H1 (cell line): Measurements from ENCODE around the gene PACS1. TPM values are rescaled to one million over a fixed set of nuclear protein-coding genes. Genes with fewer than 3 reads are reported as not detected.

Experiments
- CTCF ChIA-PET: fragments of 300-600 bp; sonication (Branson Sonifier 250); formaldehyde crosslinking; loops from one replicate; lab custom pipeline; 2021; ENCODE audit not compliant: partially characterized antibody; lab: Charles Lee
- POLR2A ChIA-PET: fragments of 300-600 bp; sonication (Branson Sonifier 250); formaldehyde crosslinking; loops from one replicate; lab custom pipeline; 2021; ENCODE audit warnings: inconsistent platforms; ENCODE audit not compliant: partially characterized antibody; lab: Charles Lee
- DNase-seq, 2 experiments: peaks; one replicate each; pipeline versions ENCODE4 v3.0.0 to v3.0.0-alpha.2; 2010 to 2022; ENCODE audit warnings: low spot score in 2 of 2, low read depth in 1 of 2, mixed read lengths in 1 of 2
- FAIRE-seq: peaks from 2 replicates; lab custom pipeline; 2011; peaks lifted over from hg19 to GRCh38; lab: Jason Lieb, UNC
- H2AFZ ChIP-seq: 2 replicates; pipeline ENCODE4 v1.8.1; 2012; ENCODE audit warnings: low read length, inconsistent platforms
- H2AK5ac ChIP-seq: 2 replicates; pipeline ENCODE4 v1.6.1; 2013; ENCODE audit warnings: low read depth, low read length
- H2BK120ac ChIP-seq: replicated peaks from 2 replicates; pipeline ENCODE3; 2013; ENCODE audit warnings: low read depth, low read length, inconsistent platforms
- H2BK12ac ChIP-seq: 2 replicates; pipeline ENCODE4 v1.6.1; 2013; ENCODE audit warnings: low read depth, low read length
- H2BK15ac ChIP-seq: 2 replicates; pipeline ENCODE4 v1.6.1; 2013; ENCODE audit warnings: low read length
- H2BK20ac ChIP-seq: 2 replicates; pipeline ENCODE4 v1.6.1; 2013; ENCODE audit warnings: low read length
- H2BK5ac ChIP-seq: 2 replicates; pipeline ENCODE4 v1.6.1; 2013; ENCODE audit warnings: low read depth, low read length
- H3K14ac ChIP-seq: 2 replicates; pipeline ENCODE4 v1.6.1; 2013; ENCODE audit warnings: inconsistent platforms; ENCODE audit not compliant: insufficient read length
- H3K18ac ChIP-seq: 2 replicates; pipeline ENCODE4 v1.6.1; 2013; ENCODE audit warnings: low read length; ENCODE audit errors: extremely low read depth
- H3K23ac ChIP-seq: 2 replicates; pipeline ENCODE4 v1.6.1; 2013; ENCODE audit warnings: inconsistent platforms; ENCODE audit not compliant: insufficient read length
- H3K23me2 ChIP-seq: 2 replicates; pipeline ENCODE4 v1.6.1; 2013; ENCODE audit warnings: low read depth, low read length
- H3K27ac ChIP-seq: 2 replicates; pipeline ENCODE4 v1.6.1; 2011; ENCODE audit warnings: low read depth, low read length, inconsistent platforms
- H3K27me3 ChIP-seq, 4 experiments: replicated peaks in 1 of 4; 1 replicate in 1 of 4; 2 replicates in 3 of 4; pipeline versions ENCODE4 v1.6.1 to v1.8.1; 2011 to 2013; ENCODE audit warnings: low read length in 3 of 4, mild to moderate bottlenecking in 3 of 4, inconsistent platforms in 2 of 4, mixed read lengths in 2 of 4, moderate library complexity in 1 of 4; ENCODE audit not compliant: control insufficient read depth in 3 of 4, insufficient read depth in 3 of 4; ENCODE audit errors: extremely low read depth in 1 of 4
- H3K36me3 ChIP-seq, 4 experiments: 2 replicates each; pipeline versions ENCODE4 v1.6.1 to v1.8.1; 2011 to 2013; ENCODE audit warnings: mild to moderate bottlenecking in 4 of 4, low read length in 3 of 4, moderate library complexity in 2 of 4, control low read depth in 1 of 4, inconsistent platforms in 1 of 4; ENCODE audit not compliant: insufficient read depth in 4 of 4, control insufficient read depth in 2 of 4
- H3K4ac ChIP-seq: replicated peaks from 2 replicates; pipeline ENCODE3; 2013; ENCODE audit warnings: low read length, low read depth, mixed read lengths, inconsistent platforms; ENCODE audit not compliant: insufficient read length
- H3K4me1 ChIP-seq, 4 experiments: replicated peaks in 1 of 4; 1 replicate in 1 of 4; 2 replicates in 3 of 4; pipeline versions ENCODE4 v1.6.1 to v1.8.1; 2011 to 2013; ENCODE audit warnings: low read length in 3 of 4, inconsistent platforms in 2 of 4, mixed read lengths in 1 of 4; ENCODE audit not compliant: insufficient read depth in 4 of 4, control insufficient read depth in 3 of 4
- H3K4me2 ChIP-seq, 2 experiments: 2 replicates each; pipeline versions ENCODE4 v1.6.1 to v1.8.1; 2011 to 2013; ENCODE audit warnings: low read depth in 2 of 2, low read length in 2 of 2, control low read depth in 1 of 2, inconsistent platforms in 1 of 2, mild to moderate bottlenecking in 1 of 2; ENCODE audit not compliant: insufficient read depth in 1 of 2
- H3K4me3 ChIP-seq, 4 experiments: fragments of 200-600, 300-600 bp in 1 of 4; sonication (generic), shearing (Covaris generic), sonication (Bioruptor Twin) in 1 of 4; 2 replicates each; pipeline versions ENCODE4 v1.5.1 to v1.8.1; 2011 to 2016; ENCODE audit warnings: low read length in 4 of 4, low read depth in 3 of 4, control low read depth in 2 of 4, inconsistent platforms in 2 of 4, mild to moderate bottlenecking in 2 of 4, mixed read lengths in 1 of 4, moderate library complexity in 1 of 4; ENCODE audit not compliant: insufficient read depth in 2 of 4; ENCODE audit errors: extremely low read depth in 1 of 4
- H3K56ac ChIP-seq: replicated peaks from 2 replicates; pipeline ENCODE3; 2013; ENCODE audit warnings: low read depth, mild to moderate bottlenecking, mixed read lengths, low read length, inconsistent platforms; ENCODE audit not compliant: insufficient read length
- H3K79me1 ChIP-seq: 2 replicates; pipeline ENCODE4 v1.6.1; 2013; ENCODE audit warnings: low read depth, low read length, control low read depth
- H3K79me2 ChIP-seq, 2 experiments: 2 replicates each; pipeline versions ENCODE4 v1.6.1 to v1.8.1; 2012 to 2013; ENCODE audit warnings: low read length in 2 of 2, mild to moderate bottlenecking in 2 of 2, inconsistent platforms in 1 of 2; ENCODE audit not compliant: insufficient read depth in 2 of 2, control insufficient read depth in 1 of 2
- H3K9ac ChIP-seq, 4 experiments: replicated peaks in 1 of 4; 1 replicate in 1 of 4; 2 replicates in 3 of 4; pipeline versions ENCODE4 v1.6.1 to v1.8.1; 2011 to 2013; ENCODE audit warnings: low read depth in 3 of 4, low read length in 3 of 4, control low read depth in 2 of 4, mild to moderate bottlenecking in 2 of 4, moderate library complexity in 2 of 4, inconsistent platforms in 1 of 4; ENCODE audit errors: extremely low read depth in 1 of 4
- H3K9me3 ChIP-seq, 2 experiments: 2 replicates each; pipeline versions ENCODE4 v1.6.1 to v1.8.1; 2012 to 2013; ENCODE audit warnings: mild to moderate bottlenecking in 2 of 2, moderate library complexity in 2 of 2, control low read depth in 1 of 2, inconsistent platforms in 1 of 2, low read depth in 1 of 2, low read length in 1 of 2, mixed read lengths in 1 of 2; ENCODE audit not compliant: insufficient read depth in 2 of 2
- H4K20me1 ChIP-seq, 2 experiments: replicated peaks in 1 of 2; 2 replicates each; pipeline versions ENCODE3 to v1.8.1; 2011 to 2013; ENCODE audit warnings: inconsistent platforms in 2 of 2, low read length in 2 of 2, mild to moderate bottlenecking in 1 of 2; ENCODE audit not compliant: insufficient read depth in 2 of 2, control insufficient read depth in 1 of 2
- H4K5ac ChIP-seq: 2 replicates; pipeline ENCODE4 v1.6.1; 2013; ENCODE audit warnings: low read length, low read depth, mixed read lengths, inconsistent platforms; ENCODE audit not compliant: insufficient read length
- H4K8ac ChIP-seq: 2 replicates; pipeline ENCODE4 v1.8.0; 2013; ENCODE audit warnings: mild to moderate bottlenecking, moderate library complexity, low read length, inconsistent platforms; ENCODE audit not compliant: insufficient read depth; ENCODE audit errors: extremely low read depth
- H4K91ac ChIP-seq: replicated peaks from 2 replicates; pipeline ENCODE3; 2013; ENCODE audit warnings: low read length, mixed read lengths, inconsistent platforms; ENCODE audit not compliant: insufficient read length
- BRCA1 ChIP-seq: IDR thresholded peaks from 2 replicates; pipeline ENCODE4 v1.6.1; 2012; ENCODE audit warnings: low read depth, low read length, improper control_type of control experiment
- JUND ChIP-seq: IDR thresholded peaks from 2 replicates; pipeline ENCODE4 v1.6.1; 2011; ENCODE audit warnings: mild to moderate bottlenecking, improper control_type of control experiment, low read length
- SP2 ChIP-seq: IDR thresholded peaks from 2 replicates; pipeline ENCODE4 v1.6.1; 2012; ENCODE audit warnings: mild to moderate bottlenecking, low read length, inconsistent platforms
- USF2 ChIP-seq: IDR thresholded peaks from 2 replicates; pipeline ENCODE4 v1.6.1; 2011; ENCODE audit warnings: low read length, improper control_type of control experiment
- WGBS, 2 experiments: shearing (Covaris generic) in 1 of 2; methylation state at CpG; one replicate each; pipeline versions ENCODE4 v1.1.6 to v1.1.7; 2013 to 2015; ENCODE audit warnings: low lambda C conversion rate in 2 of 2, mixed read lengths in 2 of 2, inconsistent platforms in 1 of 2, low coverage in 1 of 2, missing lambda C conversion rate in 1 of 2; ENCODE audit not compliant: insufficient replicate concordance in 2 of 2, insufficient coverage in 1 of 2, insufficient read length in 1 of 2; ENCODE audit errors: extremely low coverage in 1 of 2, missing lambda C conversion rate in 1 of 2; 5-methylcytosine and 5-hydroxymethylcytosine counted together
- polyA plus RNA-seq, 7 experiments: library from polyadenylated mRNA; depleted of rRNA in 3 of 7; stranded (reverse) in 5 of 7; unstranded in 2 of 7; fragments of >200 nt in 5 of 7; fragments of 200-250 nt in 2 of 7; gene quantifications; 1 replicate in 5 of 7; 2 replicates in 1 of 7; 4 replicates in 1 of 7; pipeline versions ENCODE4 v1.2.1 to v1.2.3, GENCODE V29; 2011 to 2013; ENCODE audit warnings: missing spikeins in 2 of 7, mixed read lengths in 2 of 7
- total RNA-seq: library from RNA; stranded (reverse); fragmentation: NEBNext Ultra II Directional; extraction: Animal tissue kit (Norgen Biotek cat#: 25700); gene quantifications from 2 replicates; pipeline ENCODE4 v1.2.1, GENCODE V29; 2021

Gene PACS1
- total and polyA plus RNA-seq, 2 of the 8 experiments (the other 6 are each of a cell fraction or from before 2014, with no cell fraction given) = 11.5 to 36.0 TPM

- H3K79me1 ChIP-seq = no peaks in the 10 kb centered on the region; the same call in 1 of the 2 replicates
- H3K18ac ChIP-seq = no peak overlapping the region
- H2BK120ac ChIP-seq = no peak overlapping the region
- no peak overlapping the region for H4K91ac ChIP-seq
- 92% methylated on average over 4 of the region's 4 CpGs; no CpG with 5 or more reads in 1 of the 2 experiments for WGBS, 2 experiments
- no peak overlapping the region for H4K5ac ChIP-seq
- H3K56ac ChIP-seq = peak overlapping the region; percentile 27
- peaks cover 0 to 5% (median 3%) of the 10 kb centered on the region in 4 experiments; a peak in 5 of 7 replicates for H3K4me1 ChIP-seq
- H3K36me3 ChIP-seq = peaks cover 14 to 27% (median 20%) of the 10 kb centered on the region in 4 experiments; a peak in 7 of 8 replicates
- TF ChIP-seq USF2 (no peak), SP2 (no peak), BRCA1 (no peak), JUND (no peak)
- H3K14ac ChIP-seq = no peak overlapping the region
- DNase-seq (no peak), FAIRE-seq (no peak)
- no peak overlapping the region for H3K4me3 ChIP-seq
- H4K8ac ChIP-seq = no peak overlapping the region
- H2AFZ ChIP-seq = no peak overlapping the region
- H3K27me3 ChIP-seq = no peaks in the 10 kb centered on the region
- H3K4ac ChIP-seq = no peak overlapping the region
- H3K4me2 ChIP-seq = no peak overlapping the region
- no peak overlapping the region for H3K23ac ChIP-seq
- no peak overlapping the region for H3K9ac ChIP-seq
- ChIA-PET CTCF (interaction anchor here (1.0 to 2.8 kb wide), 11 partner anchors 9 to 49 kb away, joined by 3 to 7 read pairs (median 4); no protein-coding TSS in a partner anchor), POLR2A (interaction anchor here (0.6 to 2.5 kb wide), 4 partner anchors 22 to 1488 kb away, joined by 3 to 6 read pairs (median 3); no protein-coding TSS in a partner anchor)
- no peak overlapping the region for H2AK5ac ChIP-seq
- no peak overlapping the region for H2BK15ac ChIP-seq
- H2BK20ac ChIP-seq = no peak overlapping the region
- peaks cover 11 to 29% of the 10 kb centered on the region in 2 experiments for H4K20me1 ChIP-seq
- H2BK12ac ChIP-seq = no peak overlapping the region
- no peak overlapping the region for H2BK5ac ChIP-seq
- peaks cover 8% of the 10 kb centered on the region for H3K23me2 ChIP-seq
- H3K9me3 ChIP-seq = no peaks in the 10 kb centered on the region
- H3K79me2 ChIP-seq = peaks cover 0 to 5% of the 10 kb centered on the region in 2 experiments; a peak in 1 of 4 replicates
- H3K27ac ChIP-seq = no peak overlapping the region
Observed at GRCh38 chr11:66263231-66263630, 193.2 kb downstream of the PACS1 start.
